AG08396 (cell line): ENCODE data around the gene OR1I1.
"Not testable (repeated sequence)": the region's sequence is repeated elsewhere in the genome, so short reads cannot be mapped to it uniquely, and the experiment has no call there.

Experiments used
- DNase-seq: peaks from one replicate; pipeline ENCODE4 v3.0.0; 2012; ENCODE audit warnings: low spot score, mixed read lengths

OR1I1 gene

GRCh38 chr19:15081911-15082310 lies at the start of gene OR1I1:
Gene OR1I1 (plus strand): TSS chr19:15082211. CDS start chr19:15087066, 4,855 bp downstream.
- DNase-seq: no peak

GRCh38 chr19:15035795-15036311 lies 46.2 kb upstream of the OR1I1 start:
- no peak for DNase-seq

GRCh38 chr19:15037586-15037985 lies 44.4 kb upstream of the OR1I1 start:
- DNase-seq: no peak

GRCh38 chr19:15038294-15038693 lies 43.7 kb upstream of the OR1I1 start:
- no peak for DNase-seq

GRCh38 chr19:15042003-15042402 lies 40.0 kb upstream of the OR1I1 start:
- DNase-seq: no peak

GRCh38 chr19:15042826-15043225 lies 39.2 kb upstream of the OR1I1 start:
- no peak for DNase-seq

GRCh38 chr19:15045506-15045905 lies 36.5 kb upstream of the OR1I1 start:
- no peak for DNase-seq

GRCh38 chr19:15047680-15048079 lies 34.3 kb upstream of the OR1I1 start:
- no peak for DNase-seq

- no peak for DNase-seq
Observed at GRCh38 chr19:15048128-15048527, 33.9 kb upstream of the OR1I1 start.

- DNase-seq: no peak
Observed at GRCh38 chr19:15048885-15049541, 33.0 kb upstream of the OR1I1 start, which contains the start of gene CASP14. Gene CASP14 (plus strand): TSS chr19:15049480. CDS start chr19:15052252, 2,772 bp downstream.

GRCh38 chr19:15050639-15051038 lies 31.4 kb upstream of the OR1I1 start:
- DNase-seq: no peak

GRCh38 chr19:15062036-15062435 lies 20.0 kb upstream of the OR1I1 start:
- DNase-seq: no peak

GRCh38 chr19:15070386-15070785 lies 11.6 kb upstream of the OR1I1 start:
- DNase-seq: not testable (repeated sequence)

- no peak for DNase-seq
Observed at GRCh38 chr19:15072930-15073647, 8.9 kb upstream of the OR1I1 start.

GRCh38 chr19:15074371-15074770 lies 7.6 kb upstream of the OR1I1 start:
- DNase-seq: no peak

GRCh38 chr19:15075806-15076205 lies 6.2 kb upstream of the OR1I1 start:
- DNase-seq: no peak

GRCh38 chr19:15080002-15080401 lies 2.0 kb upstream of the OR1I1 start:
- DNase-seq: not testable (repeated sequence)

- no peak for DNase-seq
Observed at GRCh38 chr19:15087182-15087581, 5.2 kb downstream of the OR1I1 start.

GRCh38 chr19:15091918-15092753 lies 10.1 kb downstream of the OR1I1 start:
- DNase-seq: peak; percentile 36

- DNase-seq: no peak
Observed at GRCh38 chr19:15093001-15093400, 11.0 kb downstream of the OR1I1 start.

- DNase-seq: no peak
Observed at GRCh38 chr19:15096223-15096622, 14.2 kb downstream of the OR1I1 start.

- DNase-seq: not testable (repeated sequence)
Observed at GRCh38 chr19:15097980-15098379, 16.0 kb downstream of the OR1I1 start.
